GM23338 (cell line): ENCODE measurements around the gene CCNQ. TPM values are rescaled to one million over a fixed set of nuclear protein-coding genes. Genes with fewer than 3 reads are reported as not detected.

Experiments
- ATAC-seq: fragments of 200-7000 bp; cut with Tn5 transposase; 3 replicates; pipeline ENCODE4 v1.9.1; 2020
- DNase-seq: peaks from one replicate; pipeline ENCODE4 v3.0.0-alpha.2; 2015; ENCODE audit warnings: low spot score
- H2AFZ ChIP-seq: fragments of 200-600 bp; sonication (generic); 2 replicates; pipeline ENCODE4 v1.8.0; 2016; ENCODE audit warnings: antibody characterized with exemption, mild to moderate bottlenecking, moderate library complexity
- H3F3A ChIP-seq: fragments of 200-600 bp; sonication (generic); replicated peaks from 2 replicates; pipeline ENCODE4 v1.8.0; 2017; ENCODE audit warnings: antibody characterized with exemption, mixed run types, low read depth
- H3K27ac ChIP-seq: fragments of 200-600 bp; sonication (generic); 2 replicates; pipeline ENCODE4 v1.6.1; 2016; ENCODE audit warnings: low read depth
- H3K27me3 ChIP-seq: fragments of 200-600 bp; sonication (generic); 2 replicates; pipeline ENCODE4 v1.8.0; 2016; ENCODE audit warnings: mild to moderate bottlenecking, mixed run types, moderate library complexity; ENCODE audit not compliant: insufficient read depth
- H3K36me3 ChIP-seq: fragments of 200-600 bp; sonication (generic); 2 replicates; pipeline ENCODE4 v1.8.0; 2016; ENCODE audit warnings: mild to moderate bottlenecking; ENCODE audit not compliant: insufficient read depth
- H3K4me1 ChIP-seq: fragments of 200-600 bp; sonication (generic); 2 replicates; pipeline ENCODE4 v1.8.0; 2016; ENCODE audit warnings: mild to moderate bottlenecking, moderate library complexity; ENCODE audit not compliant: insufficient read depth
- H3K4me2 ChIP-seq: fragments of 200-600 bp; sonication (generic); 2 replicates; pipeline ENCODE4 v1.7.1; 2017; ENCODE audit warnings: mixed run types
- H3K4me3 ChIP-seq: fragments of 200-600 bp; sonication (generic); 2 replicates; pipeline ENCODE4 v1.6.1; 2016; ENCODE audit warnings: mixed run types
- H3K79me2 ChIP-seq: fragments of 200-600 bp; sonication (generic); replicated peaks from 2 replicates; pipeline ENCODE4 v1.8.0; 2017; ENCODE audit warnings: mild to moderate bottlenecking; ENCODE audit not compliant: insufficient read depth
- H3K9me2 ChIP-seq: fragments of 200-600 bp; sonication (generic); 2 replicates; pipeline ENCODE4 v1.8.0; 2017; ENCODE audit not compliant: insufficient read depth
- H4K20me1 ChIP-seq: fragments of 200-600 bp; sonication (generic); replicated peaks from 2 replicates; pipeline ENCODE4 v1.8.0; 2017; ENCODE audit warnings: mild to moderate bottlenecking; ENCODE audit not compliant: insufficient read depth
- H3K27ac Mint-ChIP-seq: 2 replicates; pipeline ENCODE4 v1.8.0; 2020; ENCODE audit warnings: inconsistent platforms, mild to moderate bottlenecking, moderate library complexity, mixed read lengths
- H3K27me3 Mint-ChIP-seq: 3 replicates; pipeline ENCODE4 v1.8.0; 2022; ENCODE audit warnings: low read depth, mild to moderate bottlenecking, moderate library complexity, mixed read lengths, inconsistent platforms; ENCODE audit not compliant: insufficient read depth, poor library complexity
- H3K36me3 Mint-ChIP-seq: 3 replicates; pipeline ENCODE4 v1.8.0; 2021; ENCODE audit warnings: low read depth, mild to moderate bottlenecking, inconsistent platforms, moderate library complexity, mixed read lengths
- H3K4me1 Mint-ChIP-seq: 3 replicates; pipeline ENCODE4 v1.8.0; 2020; ENCODE audit warnings: mild to moderate bottlenecking, inconsistent platforms, mixed read lengths
- H3K4me3 Mint-ChIP-seq: 3 replicates; pipeline ENCODE4 v1.8.0; 2021; ENCODE audit warnings: moderate library complexity, mild to moderate bottlenecking, inconsistent platforms, mixed read lengths
- H3K9me3 Mint-ChIP-seq: 3 replicates; pipeline ENCODE4 v1.8.0; 2020; ENCODE audit warnings: moderate library complexity, mild to moderate bottlenecking, inconsistent platforms, mixed read lengths
- EZH2 ChIP-seq: fragments of 200-600 bp; sonication (generic); IDR thresholded peaks from one replicate; pipeline ENCODE4 v1.8.0; 2017; ENCODE audit warnings: antibody characterized with exemption, mild to moderate bottlenecking, low read depth; ENCODE audit not compliant: unreplicated experiment
- REST ChIP-seq: IDR thresholded peaks from one replicate; pipeline ENCODE4 v1.6.1; 2018; ENCODE audit warnings: antibody characterized with exemption; ENCODE audit not compliant: unreplicated experiment
- ZNF114 ChIP-seq: fragments of 250-450 bp; sonication (Bioruptor Pico); IDR thresholded peaks from 2 replicates; pipeline ENCODE4 v1.5.0; 2020; ENCODE audit warnings: mild to moderate bottlenecking, moderate library complexity
- polyA plus RNA-seq: library from polyadenylated mRNA; unstranded; fragments of >200 nt; fragmentation: Nextera tagmentation; extraction: Ambion mirVana; gene quantifications from 2 replicates; pipeline ENCODE4 v1.2.1, GENCODE V29; 2016
- total RNA-seq: library from RNA; depleted of rRNA; stranded (reverse); fragments of >200 nt; shearing (Covaris generic); gene quantifications from 2 replicates; pipeline ENCODE4 v1.2.3, GENCODE V29; 2014
- TF ChIP-seq, protein P1 (sequence below), 2 experiments: fragments of 200-600 bp in 1 of 2; sonication (generic) in 1 of 2; conservative IDR thresholded peaks; 2 replicates each; pipeline versions ENCODE4 v1.5.1 to v1.6.1; 2016 to 2017; ENCODE audit warnings: antibody characterized with exemption in 2 of 2, low read depth in 2 of 2, mild to moderate bottlenecking in 2 of 2, moderate library complexity in 1 of 2

The CCNQ gene
- total and polyA plus RNA-seq, 2 experiments from 2014 or later, result 19.4 to 30.2 TPM

DNA sequence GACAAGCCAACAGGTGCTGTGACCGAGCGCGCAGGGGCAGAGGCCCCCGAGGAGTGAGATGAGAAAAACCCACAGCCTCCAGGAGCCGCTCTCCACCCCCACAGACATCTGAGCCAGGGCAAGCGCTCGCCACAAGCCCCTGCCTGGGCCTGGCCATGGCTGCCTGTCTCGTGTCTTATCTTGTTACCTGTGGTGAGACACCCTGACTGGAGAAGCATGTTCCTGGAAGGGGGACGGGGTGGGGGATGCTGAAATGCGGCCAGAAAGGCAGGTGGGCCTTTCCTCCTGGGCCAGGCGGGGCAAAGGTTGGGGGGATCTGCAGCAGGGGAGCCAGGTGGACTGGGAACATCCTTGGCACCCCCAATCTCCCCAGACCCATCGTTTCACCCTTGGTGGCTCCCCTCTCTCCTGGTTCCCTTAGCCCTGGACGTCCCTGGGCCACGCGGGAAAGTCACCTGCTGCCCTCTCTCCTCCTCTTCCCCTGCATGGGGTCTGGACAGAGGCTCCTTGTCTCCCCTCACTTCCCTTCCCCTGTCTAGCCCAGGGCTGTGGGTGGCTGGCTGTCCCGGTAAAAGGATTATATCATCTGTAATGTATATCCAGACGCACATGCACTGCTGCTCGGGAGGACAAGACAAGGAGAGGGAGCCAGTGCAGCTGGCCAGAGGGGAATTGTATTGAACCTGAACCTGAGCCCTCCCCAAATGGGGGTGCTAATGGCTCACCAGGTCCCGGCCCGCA, 39.7 kb upstream of the CCNQ start:
- H3K9me3 Mint-ChIP-seq, result no peaks in the 10 kb centered on the region; the same call in 2 of the 3 replicates
- no peak for DNase-seq
- no peaks in the 10 kb centered on the region for H3K36me3 Mint-ChIP-seq

More for the DNA sequence above, 39.7 kb upstream of the CCNQ start:
- Histone ChIP-seq H3K4me1 (no peaks in the 10 kb centered on the region; the same call in 1 of the 2 replicates), H2AFZ (no peak overlapping the region), H3K27ac (no peak overlapping the region), H4K20me1 (no peaks in the 10 kb centered on the region), H3K36me3 (no peaks in the 10 kb centered on the region), H3K4me3 (no peak overlapping the region), H3K79me2 (no peaks in the 10 kb centered on the region), H3K9me2 (no peaks in the 10 kb centered on the region), H3K27me3 (peaks cover 32% of the 10 kb centered on the region), H3K4me2 (no peak overlapping the region), H3F3A (no peaks in the 10 kb centered on the region)
- Mint-ChIP-seq H3K27me3 (peaks cover 24% of the 10 kb centered on the region), H3K4me1 (peaks cover 8% of the 10 kb centered on the region; the same call in 2 of the 3 replicates), H3K4me3 (no peak overlapping the region), H3K27ac (no peak overlapping the region)
- no peak for ATAC-seq
- no peak for TF ChIP-seq EZH2
- TF ChIP-seq, protein P1, sequence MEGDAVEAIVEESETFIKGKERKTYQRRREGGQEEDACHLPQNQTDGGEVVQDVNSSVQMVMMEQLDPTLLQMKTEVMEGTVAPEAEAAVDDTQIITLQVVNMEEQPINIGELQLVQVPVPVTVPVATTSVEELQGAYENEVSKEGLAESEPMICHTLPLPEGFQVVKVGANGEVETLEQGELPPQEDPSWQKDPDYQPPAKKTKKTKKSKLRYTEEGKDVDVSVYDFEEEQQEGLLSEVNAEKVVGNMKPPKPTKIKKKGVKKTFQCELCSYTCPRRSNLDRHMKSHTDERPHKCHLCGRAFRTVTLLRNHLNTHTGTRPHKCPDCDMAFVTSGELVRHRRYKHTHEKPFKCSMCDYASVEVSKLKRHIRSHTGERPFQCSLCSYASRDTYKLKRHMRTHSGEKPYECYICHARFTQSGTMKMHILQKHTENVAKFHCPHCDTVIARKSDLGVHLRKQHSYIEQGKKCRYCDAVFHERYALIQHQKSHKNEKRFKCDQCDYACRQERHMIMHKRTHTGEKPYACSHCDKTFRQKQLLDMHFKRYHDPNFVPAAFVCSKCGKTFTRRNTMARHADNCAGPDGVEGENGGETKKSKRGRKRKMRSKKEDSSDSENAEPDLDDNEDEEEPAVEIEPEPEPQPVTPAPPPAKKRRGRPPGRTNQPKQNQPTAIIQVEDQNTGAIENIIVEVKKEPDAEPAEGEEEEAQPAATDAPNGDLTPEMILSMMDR (conservative IDR thresholded peaks at IDR 0.05; ENCODE audit: low read depth in 2 of 2), result no peak
- no peak for TF ChIP-seq ZNF114 (CRISPR knock-in tag)
- no peak for TF ChIP-seq REST
